H1 (cell line): ENCODE data around the gene SLTM. TPM values are rescaled to one million over a fixed set of nuclear protein-coding genes. Genes with fewer than 3 reads are reported as not detected.

Experiments
- CTCF ChIA-PET: fragments of 300-600 bp; sonication (Branson Sonifier 250); formaldehyde crosslinking; loops from one replicate; lab custom pipeline; 2021; ENCODE audit not compliant: partially characterized antibody; lab: Charles Lee
- POLR2A ChIA-PET: fragments of 300-600 bp; sonication (Branson Sonifier 250); formaldehyde crosslinking; loops from one replicate; lab custom pipeline; 2021; ENCODE audit warnings: inconsistent platforms; ENCODE audit not compliant: partially characterized antibody; lab: Charles Lee
- DNase-seq, 2 experiments: peaks; one replicate each; pipeline versions ENCODE4 v3.0.0 to v3.0.0-alpha.2; 2010 to 2022; ENCODE audit warnings: low spot score in 2 of 2, low read depth in 1 of 2, mixed read lengths in 1 of 2
- FAIRE-seq: peaks from 2 replicates; lab custom pipeline; 2011; peaks lifted over from hg19 to GRCh38; lab: Jason Lieb, UNC
- H2AFZ ChIP-seq: 2 replicates; pipeline ENCODE4 v1.8.1; 2012; ENCODE audit warnings: low read length, inconsistent platforms
- H2AK5ac ChIP-seq: 2 replicates; pipeline ENCODE4 v1.6.1; 2013; ENCODE audit warnings: low read depth, low read length
- H2BK120ac ChIP-seq: replicated peaks from 2 replicates; pipeline ENCODE3; 2013; ENCODE audit warnings: low read depth, low read length, inconsistent platforms
- H2BK12ac ChIP-seq: 2 replicates; pipeline ENCODE4 v1.6.1; 2013; ENCODE audit warnings: low read depth, low read length
- H2BK15ac ChIP-seq: 2 replicates; pipeline ENCODE4 v1.6.1; 2013; ENCODE audit warnings: low read length
- H2BK20ac ChIP-seq: 2 replicates; pipeline ENCODE4 v1.6.1; 2013; ENCODE audit warnings: low read length
- H2BK5ac ChIP-seq: 2 replicates; pipeline ENCODE4 v1.6.1; 2013; ENCODE audit warnings: low read depth, low read length
- H3K14ac ChIP-seq: 2 replicates; pipeline ENCODE4 v1.6.1; 2013; ENCODE audit warnings: inconsistent platforms; ENCODE audit not compliant: insufficient read length
- H3K18ac ChIP-seq: 2 replicates; pipeline ENCODE4 v1.6.1; 2013; ENCODE audit warnings: low read length; ENCODE audit errors: extremely low read depth
- H3K23ac ChIP-seq: 2 replicates; pipeline ENCODE4 v1.6.1; 2013; ENCODE audit warnings: inconsistent platforms; ENCODE audit not compliant: insufficient read length
- H3K23me2 ChIP-seq: 2 replicates; pipeline ENCODE4 v1.6.1; 2013; ENCODE audit warnings: low read depth, low read length
- H3K27ac ChIP-seq: 2 replicates; pipeline ENCODE4 v1.6.1; 2011; ENCODE audit warnings: low read depth, low read length, inconsistent platforms
- H3K27me3 ChIP-seq, 4 experiments: replicated peaks in 1 of 4; 1 replicate in 1 of 4; 2 replicates in 3 of 4; pipeline versions ENCODE4 v1.6.1 to v1.8.1; 2011 to 2013; ENCODE audit warnings: low read length in 3 of 4, mild to moderate bottlenecking in 3 of 4, inconsistent platforms in 2 of 4, mixed read lengths in 2 of 4, moderate library complexity in 1 of 4; ENCODE audit not compliant: control insufficient read depth in 3 of 4, insufficient read depth in 3 of 4; ENCODE audit errors: extremely low read depth in 1 of 4
- H3K36me3 ChIP-seq, 4 experiments: 2 replicates each; pipeline versions ENCODE4 v1.6.1 to v1.8.1; 2011 to 2013; ENCODE audit warnings: mild to moderate bottlenecking in 4 of 4, low read length in 3 of 4, moderate library complexity in 2 of 4, control low read depth in 1 of 4, inconsistent platforms in 1 of 4; ENCODE audit not compliant: insufficient read depth in 4 of 4, control insufficient read depth in 2 of 4
- H3K4ac ChIP-seq: replicated peaks from 2 replicates; pipeline ENCODE3; 2013; ENCODE audit warnings: low read length, low read depth, mixed read lengths, inconsistent platforms; ENCODE audit not compliant: insufficient read length
- H3K4me1 ChIP-seq, 4 experiments: replicated peaks in 1 of 4; 1 replicate in 1 of 4; 2 replicates in 3 of 4; pipeline versions ENCODE4 v1.6.1 to v1.8.1; 2011 to 2013; ENCODE audit warnings: low read length in 3 of 4, inconsistent platforms in 2 of 4, mixed read lengths in 1 of 4; ENCODE audit not compliant: insufficient read depth in 4 of 4, control insufficient read depth in 3 of 4
- H3K4me2 ChIP-seq, 2 experiments: 2 replicates each; pipeline versions ENCODE4 v1.6.1 to v1.8.1; 2011 to 2013; ENCODE audit warnings: low read depth in 2 of 2, low read length in 2 of 2, control low read depth in 1 of 2, inconsistent platforms in 1 of 2, mild to moderate bottlenecking in 1 of 2; ENCODE audit not compliant: insufficient read depth in 1 of 2
- H3K4me3 ChIP-seq, 4 experiments: fragments of 200-600, 300-600 bp in 1 of 4; sonication (generic), shearing (Covaris generic), sonication (Bioruptor Twin) in 1 of 4; 2 replicates each; pipeline versions ENCODE4 v1.5.1 to v1.8.1; 2011 to 2016; ENCODE audit warnings: low read length in 4 of 4, low read depth in 3 of 4, control low read depth in 2 of 4, inconsistent platforms in 2 of 4, mild to moderate bottlenecking in 2 of 4, mixed read lengths in 1 of 4, moderate library complexity in 1 of 4; ENCODE audit not compliant: insufficient read depth in 2 of 4; ENCODE audit errors: extremely low read depth in 1 of 4
- H3K56ac ChIP-seq: replicated peaks from 2 replicates; pipeline ENCODE3; 2013; ENCODE audit warnings: low read depth, mild to moderate bottlenecking, mixed read lengths, low read length, inconsistent platforms; ENCODE audit not compliant: insufficient read length
- H3K79me1 ChIP-seq: 2 replicates; pipeline ENCODE4 v1.6.1; 2013; ENCODE audit warnings: low read depth, low read length, control low read depth
- H3K79me2 ChIP-seq, 2 experiments: 2 replicates each; pipeline versions ENCODE4 v1.6.1 to v1.8.1; 2012 to 2013; ENCODE audit warnings: low read length in 2 of 2, mild to moderate bottlenecking in 2 of 2, inconsistent platforms in 1 of 2; ENCODE audit not compliant: insufficient read depth in 2 of 2, control insufficient read depth in 1 of 2
- H3K9ac ChIP-seq, 4 experiments: replicated peaks in 1 of 4; 1 replicate in 1 of 4; 2 replicates in 3 of 4; pipeline versions ENCODE4 v1.6.1 to v1.8.1; 2011 to 2013; ENCODE audit warnings: low read depth in 3 of 4, low read length in 3 of 4, control low read depth in 2 of 4, mild to moderate bottlenecking in 2 of 4, moderate library complexity in 2 of 4, inconsistent platforms in 1 of 4; ENCODE audit errors: extremely low read depth in 1 of 4
- H3K9me3 ChIP-seq, 2 experiments: 2 replicates each; pipeline versions ENCODE4 v1.6.1 to v1.8.1; 2012 to 2013; ENCODE audit warnings: mild to moderate bottlenecking in 2 of 2, moderate library complexity in 2 of 2, control low read depth in 1 of 2, inconsistent platforms in 1 of 2, low read depth in 1 of 2, low read length in 1 of 2, mixed read lengths in 1 of 2; ENCODE audit not compliant: insufficient read depth in 2 of 2
- H4K20me1 ChIP-seq, 2 experiments: replicated peaks in 1 of 2; 2 replicates each; pipeline versions ENCODE3 to v1.8.1; 2011 to 2013; ENCODE audit warnings: inconsistent platforms in 2 of 2, low read length in 2 of 2, mild to moderate bottlenecking in 1 of 2; ENCODE audit not compliant: insufficient read depth in 2 of 2, control insufficient read depth in 1 of 2
- H4K5ac ChIP-seq: 2 replicates; pipeline ENCODE4 v1.6.1; 2013; ENCODE audit warnings: low read length, low read depth, mixed read lengths, inconsistent platforms; ENCODE audit not compliant: insufficient read length
- H4K8ac ChIP-seq: 2 replicates; pipeline ENCODE4 v1.8.0; 2013; ENCODE audit warnings: mild to moderate bottlenecking, moderate library complexity, low read length, inconsistent platforms; ENCODE audit not compliant: insufficient read depth; ENCODE audit errors: extremely low read depth
- H4K91ac ChIP-seq: replicated peaks from 2 replicates; pipeline ENCODE3; 2013; ENCODE audit warnings: low read length, mixed read lengths, inconsistent platforms; ENCODE audit not compliant: insufficient read length
- PHF8 ChIP-seq: fragments of 200-600 bp; sonication (generic); conservative IDR thresholded peaks from 2 replicates; pipeline ENCODE4 v1.7.1; 2012; ENCODE audit warnings: low read depth, mild to moderate bottlenecking, inconsistent platforms, low read length, moderate library complexity
- SAP30 ChIP-seq: fragments of 300-600 bp; sonication (generic); IDR thresholded peaks from 2 replicates; pipeline ENCODE4 v1.7.1; 2012; ENCODE audit warnings: low read length, moderate library complexity, mild to moderate bottlenecking, inconsistent platforms; ENCODE audit not compliant: insufficient read depth, insufficient replicate concordance
- WGBS, 2 experiments: shearing (Covaris generic) in 1 of 2; methylation state at CpG; one replicate each; pipeline versions ENCODE4 v1.1.6 to v1.1.7; 2013 to 2015; ENCODE audit warnings: low lambda C conversion rate in 2 of 2, mixed read lengths in 2 of 2, inconsistent platforms in 1 of 2, low coverage in 1 of 2, missing lambda C conversion rate in 1 of 2; ENCODE audit not compliant: insufficient replicate concordance in 2 of 2, insufficient coverage in 1 of 2, insufficient read length in 1 of 2; ENCODE audit errors: extremely low coverage in 1 of 2, missing lambda C conversion rate in 1 of 2; 5-methylcytosine and 5-hydroxymethylcytosine counted together
- polyA plus RNA-seq, 7 experiments: library from polyadenylated mRNA; depleted of rRNA in 3 of 7; stranded (reverse) in 5 of 7; unstranded in 2 of 7; fragments of >200 nt in 5 of 7; fragments of 200-250 nt in 2 of 7; gene quantifications; 1 replicate in 5 of 7; 2 replicates in 1 of 7; 4 replicates in 1 of 7; pipeline versions ENCODE4 v1.2.1 to v1.2.3, GENCODE V29; 2011 to 2013; ENCODE audit warnings: missing spikeins in 2 of 7, mixed read lengths in 2 of 7
- total RNA-seq: library from RNA; stranded (reverse); fragmentation: NEBNext Ultra II Directional; extraction: Animal tissue kit (Norgen Biotek cat#: 25700); gene quantifications from 2 replicates; pipeline ENCODE4 v1.2.1, GENCODE V29; 2021

SLTM gene
- total and polyA plus RNA-seq, 2 of the 8 experiments (the other 6 are each of a cell fraction or from before 2014, with no cell fraction given): 30.8 to 149 TPM

- CTCF ChIA-PET: interaction anchor here (0.7 to 0.8 kb wide), 2 partner anchors 163 to 595 kb away, joined by 3 read pairs; partner anchors contain the start of gene MINDY2
- WGBS, 2 experiments: 30% methylated on average over 4 of the region's 4 CpGs; no CpG with 5 or more reads in 1 of the 2 experiments
- no peak overlapping the region for H4K8ac ChIP-seq
- no peaks in the 10 kb centered on the region for H3K79me1 ChIP-seq
- peaks cover 0 to 21% (median 1%) of the 10 kb centered on the region in 4 experiments; a peak in 4 of 8 replicates for H3K36me3 ChIP-seq
- H4K91ac ChIP-seq: peak overlapping the region; percentile 98
- no peak overlapping the region for H3K4ac ChIP-seq
- no peak overlapping the region; the same call in 1 of the 2 replicates for H2BK12ac ChIP-seq
- FAIRE-seq (no peak), DNase-seq (no peak)
- no peaks in the 10 kb centered on the region for H3K27me3 ChIP-seq
- H4K5ac ChIP-seq: peak overlapping the region; percentile 94
- peak overlapping the region; percentile 97; the same call in 1 of the 2 replicates for H2BK15ac ChIP-seq
- H3K4me2 ChIP-seq: peak overlapping the region; percentile 72 to 93
- H3K4me1 ChIP-seq: peaks cover 0 to 8% (median 4%) of the 10 kb centered on the region in 4 experiments; a peak in 4 of 7 replicates
- no peaks in the 10 kb centered on the region for H4K20me1 ChIP-seq
- no peaks in the 10 kb centered on the region for H3K9me3 ChIP-seq
- H2BK120ac ChIP-seq: no peak overlapping the region
- peaks cover 3% of the 10 kb centered on the region; the same call in 1 of the 2 replicates for H3K23me2 ChIP-seq
- H2BK20ac ChIP-seq: no peak overlapping the region
- H3K4me3 ChIP-seq: peak overlapping the region; percentile 78 to 99 (median 91)
- peak overlapping the region; percentile 92 for H2AFZ ChIP-seq
- H2AK5ac ChIP-seq: no peak overlapping the region
- H3K56ac ChIP-seq: peak overlapping the region; percentile 94
- peak overlapping the region in 3 of 4 experiments; percentile 80 to 98 (median 97); a peak in 6 of 7 replicates for H3K9ac ChIP-seq
- peak overlapping the region; percentile 99; the same call in 1 of the 2 replicates for H3K27ac ChIP-seq
- TF ChIP-seq PHF8 (no peak), SAP30 (peak; percentile 17)
- TF ChIP-seq, all 59 proteins: peak for 1
- Histone ChIP-seq H3K14ac (no peak overlapping the region), H3K18ac (peak overlapping the region; percentile 94), H3K79me2 (peaks cover 13 to 38% of the 10 kb centered on the region in 2 experiments; a peak in 3 of 4 replicates), H3K23ac (no peak overlapping the region), H2BK5ac (peak overlapping the region; percentile 98)
- POLR2A ChIA-PET: interaction anchor here (1.1 kb wide), 1 partner anchor 581 kb away, joined by 4 read pairs; no protein-coding TSS in a partner anchor
These were observed 602 bp upstream of the SLTM start for GRCh38 chr15:58934114-58934447.
